VCaP (cell line): ENCODE measurements around the gene CBX2.

Experiments
- H3K27ac ChIP-seq: fragments of 450-650 bp; 2 replicates; pipeline ENCODE4 v1.5.1; 2017
- CTCF ChIP-seq: fragments of 450-650 bp; conservative IDR thresholded peaks from 2 replicates; pipeline ENCODE4 v1.5.1; 2017; ENCODE audit warnings: mild to moderate bottlenecking, moderate library complexity

Gene CBX2

DNA sequence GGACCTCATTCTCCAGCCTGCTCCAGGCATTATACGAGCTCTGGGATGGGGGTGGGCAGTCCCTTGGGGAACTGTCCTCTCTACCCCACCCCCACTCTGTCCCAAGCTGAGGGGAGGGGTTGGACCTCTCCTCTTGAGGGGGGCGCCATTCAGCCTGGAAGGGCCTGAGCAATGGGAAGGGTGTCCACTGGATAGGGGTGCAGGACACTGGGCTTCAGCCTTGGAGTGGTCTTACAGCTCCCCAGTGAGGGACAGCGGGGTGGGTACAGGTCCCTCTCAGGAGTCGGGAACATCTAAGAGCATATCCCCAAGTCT, 28.5 kb downstream of the CBX2 start:
- no peak for TF ChIP-seq CTCF
- no peak overlapping the region for H3K27ac ChIP-seq

- no peak overlapping the region for H3K27ac ChIP-seq
- no peak for TF ChIP-seq CTCF
Observed at GRCh38 chr17:79806863-79807720, 29.1 kb downstream of the CBX2 start.

- peak overlapping the region; percentile 95; the same call in 1 of the 2 replicates for H3K27ac ChIP-seq
- TF ChIP-seq CTCF, result peak; percentile 79
Observed at GRCh38 chr17:79808763-79809529, 31.0 kb downstream of the CBX2 start.

- peak overlapping the region; percentile 95 for H3K27ac ChIP-seq
- TF ChIP-seq CTCF, result no peak
Observed at GRCh38 chr17:79809530-79810129, 31.7 kb downstream of the CBX2 start.

DNA sequence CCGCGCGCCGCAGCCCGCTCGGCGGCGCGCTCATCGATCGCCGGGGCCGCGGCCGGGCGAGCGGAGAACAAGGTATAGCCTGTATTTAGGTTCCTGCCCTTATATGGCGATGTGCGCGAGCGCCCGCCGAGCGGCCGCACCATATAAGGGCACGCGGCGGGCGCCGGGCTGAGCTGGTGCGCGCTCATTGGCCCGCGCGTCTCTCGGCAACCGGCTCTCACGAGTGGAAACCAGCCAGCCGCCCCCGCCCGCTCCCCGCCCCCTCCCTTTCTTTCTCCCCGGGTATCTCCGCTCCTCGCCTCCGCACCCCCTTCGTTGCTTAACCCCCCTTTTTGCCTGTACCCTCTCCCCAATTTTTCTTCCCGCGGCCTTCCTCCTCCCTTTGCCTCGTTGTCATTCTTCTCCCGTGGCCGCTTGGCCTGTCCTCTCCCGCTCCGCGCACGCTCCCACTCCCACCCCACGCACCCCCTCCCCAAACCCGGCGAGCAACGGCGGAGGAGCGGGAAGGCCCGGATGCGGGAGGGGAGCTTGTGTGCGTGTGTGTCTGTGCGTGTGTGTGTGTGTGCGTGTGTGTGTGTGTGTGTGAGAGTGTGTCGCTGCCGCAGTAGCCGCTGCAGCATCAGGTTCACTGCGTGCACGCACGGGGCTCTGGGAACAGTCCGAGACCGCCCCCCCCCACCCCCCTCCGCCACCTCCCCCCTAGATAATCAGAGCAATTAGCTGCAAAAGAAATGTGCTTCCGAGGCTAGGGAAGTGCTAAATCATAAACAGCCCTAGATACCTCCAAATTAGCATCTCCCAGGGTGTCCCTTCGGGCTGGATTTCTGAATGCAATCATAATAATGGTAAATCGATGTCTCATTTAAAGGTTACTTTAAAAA, 32.4 kb downstream of the CBX2 start:
- H3K27ac ChIP-seq, result peak overlapping the region; percentile 95
- TF ChIP-seq CTCF, result no peak

GRCh38 chr17:79811011-79811867, 33.3 kb downstream of the CBX2 start:
- peak; percentile 95 for TF ChIP-seq CTCF
- H3K27ac ChIP-seq, result peak overlapping the region; percentile 95
